HL-60 (cell line): ENCODE data around the gene ZNF507.
"Not testable (repeated sequence)": the region's sequence is repeated elsewhere in the genome, so short reads cannot be mapped to it uniquely, and the experiment has no call there.

Experiments
- DNase-seq, 2 experiments: peaks; one replicate each; pipeline ENCODE4 v3.0.0-alpha.2; 2010 to 2020; ENCODE audit warnings: low read depth in 1 of 2, low spot score in 1 of 2
- H3K27ac ChIP-seq: fragments of 250-450 bp; sonication (Bioruptor Pico); replicated peaks from 2 replicates; pipeline ENCODE4 v1.5.1; 2020; ENCODE audit warnings: mild to moderate bottlenecking, moderate library complexity
- H3K27me3 ChIP-seq: fragments of 250-450 bp; sonication (Bioruptor Pico); 2 replicates; pipeline ENCODE4 v1.5.1; 2021; ENCODE audit warnings: mild to moderate bottlenecking, moderate library complexity; ENCODE audit not compliant: insufficient read depth, poor library complexity, severe bottlenecking
- H3K4me3 ChIP-seq: replicated peaks from 2 replicates; pipeline ENCODE4 v1.5.1; 2011; ENCODE audit warnings: mild to moderate bottlenecking, control low read depth, low read length; ENCODE audit not compliant: insufficient read depth
- CTCF ChIP-seq: IDR thresholded peaks from one replicate; pipeline ENCODE4 v1.5.1; 2011; ENCODE audit warnings: low read length, control low read depth, inconsistent platforms; ENCODE audit not compliant: insufficient read depth
- GABPA ChIP-seq: IDR thresholded peaks from 2 replicates; pipeline ENCODE4 v1.6.1; 2012; ENCODE audit warnings: low read depth
- POLR2AphosphoS5 ChIP-seq: IDR thresholded peaks from 2 replicates; pipeline ENCODE4 v1.6.1; 2012; ENCODE audit warnings: low read depth
- REST ChIP-seq: IDR thresholded peaks from 2 replicates; pipeline ENCODE4 v1.6.1; 2012; ENCODE audit warnings: low read depth; ENCODE audit not compliant: insufficient replicate concordance
- SPI1 ChIP-seq: IDR thresholded peaks from 2 replicates; pipeline ENCODE4 v1.6.1; 2012; ENCODE audit warnings: low read depth, mild to moderate bottlenecking, borderline replicate concordance

ZNF507 gene

GRCh38 chr19:32373585-32374295 lies 28.3 kb downstream of the ZNF507 start:
- H3K27me3 ChIP-seq, result no peaks in the 10 kb centered on the region
- TF ChIP-seq REST (no peak), POLR2AphosphoS5 (no peak), GABPA (no peak), SPI1 (no peak), CTCF (no peak)
- H3K4me3 ChIP-seq, result no peak overlapping the region
- H3K27ac ChIP-seq, result no peak overlapping the region
- DNase-seq, result no peak

- not testable (repeated sequence) for H3K4me3 ChIP-seq, H3K27ac ChIP-seq, H3K27me3 ChIP-seq, DNase-seq
Observed at GRCh38 chr19:32374362-32374761, 29.0 kb downstream of the ZNF507 start.

- H3K27ac ChIP-seq, H3K4me3 ChIP-seq, DNase-seq, H3K27me3 ChIP-seq: not testable (repeated sequence)
Observed at GRCh38 chr19:32377088-32377487, 31.7 kb downstream of the ZNF507 start.

- Histone ChIP-seq H3K4me3 (no peak overlapping the region), H3K27ac (no peak overlapping the region), H3K27me3 (no peaks in the 10 kb centered on the region)
- no peak for TF ChIP-seq GABPA
- TF ChIP-seq CTCF, result no peak
- TF ChIP-seq SPI1, result no peak
- TF ChIP-seq REST, result no peak
- TF ChIP-seq POLR2AphosphoS5, result no peak
- DNase-seq, result no peak
Observed at GRCh38 chr19:32380269-32380668, 34.9 kb downstream of the ZNF507 start.
